Measurements from ENCODE around the gene CDH24. TPM values are rescaled to one million over a fixed set of nuclear protein-coding genes. Genes with fewer than 3 reads are reported as not detected.
A peak's percentile ranks its signal among the peaks of the same experiment; 100 is the strongest.

The CDH24 gene
- total RNA-seq, 1 donor from 2014 or later: 5.9 TPM

DNA sequence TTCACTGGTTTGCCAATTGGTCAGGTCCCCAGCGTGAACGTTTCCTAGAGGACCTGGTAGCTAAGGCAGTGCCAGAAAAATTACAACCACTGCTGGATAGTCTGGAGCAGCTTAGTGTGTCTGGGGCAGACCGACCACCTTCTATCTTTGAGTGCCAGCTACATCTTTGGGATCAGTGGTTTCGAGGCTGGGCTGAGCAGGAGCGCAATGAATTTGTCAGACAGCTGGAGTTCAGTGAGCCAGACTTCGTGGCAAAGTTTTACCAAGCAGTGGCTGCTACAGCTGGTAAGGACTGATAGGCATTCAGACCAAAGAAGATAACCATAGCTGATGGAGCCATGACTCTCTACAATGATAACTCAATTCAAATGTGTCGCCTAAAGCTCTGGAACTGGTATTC, 40.5 kb upstream of the CDH24 start:
- no peak for DNase-seq (ENCODE audit: low read depth)
- Histone ChIP-seq H3K4me3 (ENCODE audit: low read depth, low read length) (no peak overlapping the region), H3K36me3 (ENCODE audit: control insufficient read depth, insufficient read depth, low read length) (no peaks in the 10 kb centered on the region), H3K27me3 (ENCODE audit: control insufficient read depth, insufficient read depth, low read length) (no peaks in the 10 kb centered on the region)
- TF ChIP-seq, protein P1, sequence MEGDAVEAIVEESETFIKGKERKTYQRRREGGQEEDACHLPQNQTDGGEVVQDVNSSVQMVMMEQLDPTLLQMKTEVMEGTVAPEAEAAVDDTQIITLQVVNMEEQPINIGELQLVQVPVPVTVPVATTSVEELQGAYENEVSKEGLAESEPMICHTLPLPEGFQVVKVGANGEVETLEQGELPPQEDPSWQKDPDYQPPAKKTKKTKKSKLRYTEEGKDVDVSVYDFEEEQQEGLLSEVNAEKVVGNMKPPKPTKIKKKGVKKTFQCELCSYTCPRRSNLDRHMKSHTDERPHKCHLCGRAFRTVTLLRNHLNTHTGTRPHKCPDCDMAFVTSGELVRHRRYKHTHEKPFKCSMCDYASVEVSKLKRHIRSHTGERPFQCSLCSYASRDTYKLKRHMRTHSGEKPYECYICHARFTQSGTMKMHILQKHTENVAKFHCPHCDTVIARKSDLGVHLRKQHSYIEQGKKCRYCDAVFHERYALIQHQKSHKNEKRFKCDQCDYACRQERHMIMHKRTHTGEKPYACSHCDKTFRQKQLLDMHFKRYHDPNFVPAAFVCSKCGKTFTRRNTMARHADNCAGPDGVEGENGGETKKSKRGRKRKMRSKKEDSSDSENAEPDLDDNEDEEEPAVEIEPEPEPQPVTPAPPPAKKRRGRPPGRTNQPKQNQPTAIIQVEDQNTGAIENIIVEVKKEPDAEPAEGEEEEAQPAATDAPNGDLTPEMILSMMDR (IDR thresholded peaks at IDR 0.05; ENCODE audit: insufficient read depth, low read length, poor library complexity, severe bottlenecking): no peak

DNA sequence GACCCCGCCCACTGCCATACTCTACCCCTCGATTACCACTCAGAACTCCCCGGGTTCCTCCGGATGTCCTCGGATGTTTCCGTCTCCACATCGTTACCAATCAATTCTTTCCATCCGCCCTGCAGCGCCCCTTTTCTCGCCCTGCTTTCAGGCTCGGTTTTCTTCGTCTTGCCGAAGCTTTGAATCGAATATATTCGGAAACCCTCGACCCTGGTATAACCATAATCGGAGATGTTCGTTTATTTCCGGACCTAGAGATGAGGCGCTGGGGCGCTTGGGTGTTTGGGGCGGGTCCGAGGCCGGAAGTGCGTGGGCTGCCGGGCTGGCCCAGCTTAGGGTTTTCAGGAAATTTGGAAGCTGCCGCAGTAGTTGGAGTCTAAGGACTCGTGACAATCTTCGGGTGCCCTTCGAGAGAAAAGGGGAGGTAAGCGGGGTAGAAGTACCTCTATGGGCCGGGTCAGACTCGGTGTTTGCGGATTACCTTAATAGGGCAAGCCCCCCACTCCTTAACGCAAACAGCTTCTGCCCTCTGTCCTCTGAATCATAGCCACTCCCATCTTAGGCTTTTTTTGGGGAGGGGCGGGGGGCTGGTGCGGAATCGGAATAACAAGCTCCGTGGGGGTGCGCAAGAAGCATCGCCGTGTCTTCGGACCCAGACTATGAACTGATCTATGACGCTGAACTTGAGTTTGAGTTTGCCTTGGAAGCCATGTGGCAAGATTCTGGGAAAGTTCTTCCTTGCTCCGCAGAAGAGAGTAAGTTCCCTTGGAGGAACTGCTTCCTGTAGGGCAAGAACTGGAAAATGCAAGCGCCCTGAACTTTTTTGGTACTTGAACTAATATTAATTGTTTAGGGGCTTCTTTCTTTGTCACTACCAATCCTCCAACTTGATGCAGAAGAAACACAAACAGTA, 38.1 kb upstream of the CDH24 start, which contains the start of gene C14orf119:
TSS of gene C14orf119 (plus strand) at position 310 of the 913 bp plus-strand sequence. CDS start 2,154 bp downstream, outside the sequence.
- Histone ChIP-seq H3K36me3 (ENCODE audit: control insufficient read depth, insufficient read depth, low read length) (no peaks in the 10 kb centered on the region), H3K4me3 (ENCODE audit: low read depth, low read length) (peak within 1 kb of the TSS; percentile 96), H3K27me3 (ENCODE audit: control insufficient read depth, insufficient read depth, low read length) (no peaks in the 10 kb centered on the region)
- peak; percentile 92 for DNase-seq (ENCODE audit: low read depth)
- TF ChIP-seq, protein P1 (IDR thresholded peaks at IDR 0.05; ENCODE audit: insufficient read depth, low read length, poor library complexity, severe bottlenecking): no peak

GRCh38 chr14:23094666-23095195, 37.4 kb upstream of the CDH24 start, which contains the start of gene ACIN1:
Gene ACIN1 (minus strand): TSS chr14:23095136. CDS start chr14:23095112, 24 bp downstream.
- Histone ChIP-seq H3K4me3 (ENCODE audit: low read depth, low read length) (peak within 1 kb of the TSS; percentile 96), H3K27me3 (ENCODE audit: control insufficient read depth, insufficient read depth, low read length) (no peaks in the 10 kb centered on the region), H3K36me3 (ENCODE audit: control insufficient read depth, insufficient read depth, low read length) (peaks cover 1% of the 10 kb centered on the region)
- DNase-seq (ENCODE audit: low read depth): peak; percentile 50
- TF ChIP-seq, protein P1 (IDR thresholded peaks at IDR 0.05; ENCODE audit: insufficient read depth, low read length, poor library complexity, severe bottlenecking): no peak

DNA sequence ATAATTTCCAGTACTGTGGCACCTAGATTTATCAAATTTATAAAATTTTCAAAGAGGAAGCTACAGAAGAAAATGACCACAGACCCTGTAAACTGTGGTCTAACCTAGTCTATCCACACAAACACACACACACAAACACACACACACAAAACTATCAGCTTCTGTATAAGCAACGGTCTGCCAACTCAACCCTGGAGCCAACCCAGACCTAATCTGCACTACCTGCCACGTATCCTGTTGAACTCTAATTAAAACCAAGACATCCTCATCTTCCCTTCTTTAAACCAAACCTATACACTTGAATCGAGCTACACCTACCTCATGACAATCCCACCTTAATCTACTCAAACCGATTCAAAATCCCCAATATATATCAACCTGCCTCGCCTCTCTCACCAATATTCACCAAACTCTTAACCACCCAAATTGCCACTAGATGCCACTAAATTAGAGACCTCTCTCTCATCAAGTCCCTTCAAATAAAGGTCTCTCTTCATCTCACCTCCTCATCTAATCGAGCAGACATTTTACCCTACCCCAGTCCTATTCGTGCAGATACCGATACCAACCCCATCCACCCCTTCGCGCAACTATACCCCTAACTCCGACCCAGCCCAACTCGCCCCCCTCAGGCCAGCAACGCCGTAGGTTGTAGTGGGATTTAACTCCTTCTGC, 36.8 kb upstream of the CDH24 start:
- H3K4me3 ChIP-seq (ENCODE audit: low read depth, low read length): peak overlapping the region; percentile 90
- TF ChIP-seq, protein P1 (IDR thresholded peaks at IDR 0.05; ENCODE audit: insufficient read depth, low read length, poor library complexity, severe bottlenecking): peak; percentile 35
- DNase-seq (ENCODE audit: low read depth): no peak
- H3K36me3 ChIP-seq (ENCODE audit: control insufficient read depth, insufficient read depth, low read length): peaks cover 1% of the 10 kb centered on the region
- no peaks in the 10 kb centered on the region for H3K27me3 ChIP-seq (ENCODE audit: control insufficient read depth, insufficient read depth, low read length)

- peaks cover 1% of the 10 kb centered on the region for H3K36me3 ChIP-seq (ENCODE audit: control insufficient read depth, insufficient read depth, low read length)
- TF ChIP-seq, protein P1 (IDR thresholded peaks at IDR 0.05; ENCODE audit: insufficient read depth, low read length, poor library complexity, severe bottlenecking): no peak
- H3K27me3 ChIP-seq (ENCODE audit: control insufficient read depth, insufficient read depth, low read length): no peaks in the 10 kb centered on the region
- no peak for DNase-seq (ENCODE audit: low read depth)
- H3K4me3 ChIP-seq (ENCODE audit: low read depth, low read length): peak overlapping the region; percentile 90
Measured at GRCh38 chr14:23093526-23093925, 36.2 kb upstream of the CDH24 start.
